ENCODE results near the gene TEX51.

Gene TEX51

DNA sequence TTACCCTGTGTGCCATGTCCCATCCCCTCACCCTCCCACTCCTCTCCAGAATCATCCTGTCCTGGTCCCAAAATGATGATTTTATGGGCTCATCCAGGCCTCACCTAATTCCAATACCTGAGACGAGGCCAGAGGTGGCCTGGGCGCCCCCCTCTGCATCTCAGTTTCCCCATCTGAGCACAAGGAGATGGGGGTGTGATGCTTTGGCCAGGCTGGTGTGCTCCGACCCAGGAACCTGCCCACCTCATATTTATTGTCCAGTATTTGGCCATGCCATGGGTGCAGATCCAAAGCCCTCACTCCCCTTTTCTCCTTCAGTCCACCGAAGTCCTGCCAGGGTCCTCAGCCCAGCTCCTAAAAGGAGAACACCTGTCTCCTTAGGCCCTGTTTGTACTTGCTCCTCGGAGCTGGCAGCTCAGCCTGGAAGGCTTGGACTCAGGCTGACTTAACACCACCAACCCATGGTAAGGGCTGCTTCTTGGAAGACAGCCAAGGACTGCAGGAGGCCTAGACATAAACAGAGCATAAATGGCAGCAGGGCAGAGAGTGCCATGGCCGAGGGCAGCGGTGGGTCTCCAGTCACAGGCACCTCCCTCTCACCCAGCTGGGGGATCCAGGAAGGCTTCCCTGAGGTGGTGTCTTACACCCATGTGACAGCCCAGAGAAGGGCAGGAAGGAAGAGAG lies 3.6 kb downstream of the TEX51 start:
- no peak for DNase-seq (ENCODE audit: low read depth in 1 of 2, low spot score in 1 of 2)
- Histone ChIP-seq H3K4me3 (replicated peaks; ENCODE audit: insufficient read depth, low read length) (no peak overlapping the region), H3K27me3 (ENCODE audit: insufficient read depth, poor library complexity, severe bottlenecking) (no peaks in the 10 kb centered on the region), H3K27ac (replicated peaks) (no peak overlapping the region)
- TF ChIP-seq GABPA (IDR thresholded peaks at IDR 0.05; ENCODE audit: low read depth) (no peak), SPI1 (IDR thresholded peaks at IDR 0.05; ENCODE audit: borderline replicate concordance, low read depth) (no peak), POLR2AphosphoS5 (IDR thresholded peaks at IDR 0.05; ENCODE audit: low read depth) (no peak)
- TF ChIP-seq, protein P1, sequence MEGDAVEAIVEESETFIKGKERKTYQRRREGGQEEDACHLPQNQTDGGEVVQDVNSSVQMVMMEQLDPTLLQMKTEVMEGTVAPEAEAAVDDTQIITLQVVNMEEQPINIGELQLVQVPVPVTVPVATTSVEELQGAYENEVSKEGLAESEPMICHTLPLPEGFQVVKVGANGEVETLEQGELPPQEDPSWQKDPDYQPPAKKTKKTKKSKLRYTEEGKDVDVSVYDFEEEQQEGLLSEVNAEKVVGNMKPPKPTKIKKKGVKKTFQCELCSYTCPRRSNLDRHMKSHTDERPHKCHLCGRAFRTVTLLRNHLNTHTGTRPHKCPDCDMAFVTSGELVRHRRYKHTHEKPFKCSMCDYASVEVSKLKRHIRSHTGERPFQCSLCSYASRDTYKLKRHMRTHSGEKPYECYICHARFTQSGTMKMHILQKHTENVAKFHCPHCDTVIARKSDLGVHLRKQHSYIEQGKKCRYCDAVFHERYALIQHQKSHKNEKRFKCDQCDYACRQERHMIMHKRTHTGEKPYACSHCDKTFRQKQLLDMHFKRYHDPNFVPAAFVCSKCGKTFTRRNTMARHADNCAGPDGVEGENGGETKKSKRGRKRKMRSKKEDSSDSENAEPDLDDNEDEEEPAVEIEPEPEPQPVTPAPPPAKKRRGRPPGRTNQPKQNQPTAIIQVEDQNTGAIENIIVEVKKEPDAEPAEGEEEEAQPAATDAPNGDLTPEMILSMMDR (IDR thresholded peaks at IDR 0.05; ENCODE audit: insufficient read depth, low read length): no peak
- TF ChIP-seq, protein P2, sequence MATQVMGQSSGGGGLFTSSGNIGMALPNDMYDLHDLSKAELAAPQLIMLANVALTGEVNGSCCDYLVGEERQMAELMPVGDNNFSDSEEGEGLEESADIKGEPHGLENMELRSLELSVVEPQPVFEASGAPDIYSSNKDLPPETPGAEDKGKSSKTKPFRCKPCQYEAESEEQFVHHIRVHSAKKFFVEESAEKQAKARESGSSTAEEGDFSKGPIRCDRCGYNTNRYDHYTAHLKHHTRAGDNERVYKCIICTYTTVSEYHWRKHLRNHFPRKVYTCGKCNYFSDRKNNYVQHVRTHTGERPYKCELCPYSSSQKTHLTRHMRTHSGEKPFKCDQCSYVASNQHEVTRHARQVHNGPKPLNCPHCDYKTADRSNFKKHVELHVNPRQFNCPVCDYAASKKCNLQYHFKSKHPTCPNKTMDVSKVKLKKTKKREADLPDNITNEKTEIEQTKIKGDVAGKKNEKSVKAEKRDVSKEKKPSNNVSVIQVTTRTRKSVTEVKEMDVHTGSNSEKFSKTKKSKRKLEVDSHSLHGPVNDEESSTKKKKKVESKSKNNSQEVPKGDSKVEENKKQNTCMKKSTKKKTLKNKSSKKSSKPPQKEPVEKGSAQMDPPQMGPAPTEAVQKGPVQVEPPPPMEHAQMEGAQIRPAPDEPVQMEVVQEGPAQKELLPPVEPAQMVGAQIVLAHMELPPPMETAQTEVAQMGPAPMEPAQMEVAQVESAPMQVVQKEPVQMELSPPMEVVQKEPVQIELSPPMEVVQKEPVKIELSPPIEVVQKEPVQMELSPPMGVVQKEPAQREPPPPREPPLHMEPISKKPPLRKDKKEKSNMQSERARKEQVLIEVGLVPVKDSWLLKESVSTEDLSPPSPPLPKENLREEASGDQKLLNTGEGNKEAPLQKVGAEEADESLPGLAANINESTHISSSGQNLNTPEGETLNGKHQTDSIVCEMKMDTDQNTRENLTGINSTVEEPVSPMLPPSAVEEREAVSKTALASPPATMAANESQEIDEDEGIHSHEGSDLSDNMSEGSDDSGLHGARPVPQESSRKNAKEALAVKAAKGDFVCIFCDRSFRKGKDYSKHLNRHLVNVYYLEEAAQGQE (IDR thresholded peaks at IDR 0.05; ENCODE audit: insufficient replicate concordance, low read depth): no peak

DNA sequence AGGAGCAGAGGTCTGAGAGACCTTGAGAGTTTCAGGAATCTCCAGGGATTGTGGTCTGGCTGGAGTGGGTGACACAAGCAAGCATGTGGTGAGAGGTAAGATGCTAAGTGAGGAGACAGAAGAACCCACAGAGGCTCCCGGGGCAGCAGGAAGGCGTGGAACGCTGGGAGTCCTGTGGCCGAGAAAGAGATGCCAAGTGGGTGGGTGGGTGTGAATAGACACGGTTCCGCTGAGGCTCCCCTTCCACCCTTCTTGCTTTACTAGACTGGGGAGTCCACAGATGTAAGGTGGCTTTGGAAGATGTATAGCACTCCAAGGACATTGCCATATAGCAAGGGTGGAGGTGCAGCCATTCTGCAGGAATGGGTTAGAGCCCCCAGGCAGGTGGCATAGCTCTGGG lies 4.2 kb downstream of the TEX51 start:
- Histone ChIP-seq H3K4me3 (replicated peaks; ENCODE audit: insufficient read depth, low read length) (no peak overlapping the region), H3K27me3 (ENCODE audit: insufficient read depth, poor library complexity, severe bottlenecking) (no peaks in the 10 kb centered on the region), H3K27ac (replicated peaks) (no peak overlapping the region)
- DNase-seq (ENCODE audit: low read depth in 1 of 2, low spot score in 1 of 2): no peak
- no peak for TF ChIP-seq GABPA (IDR thresholded peaks at IDR 0.05; ENCODE audit: low read depth)
- TF ChIP-seq, protein P1 (IDR thresholded peaks at IDR 0.05; ENCODE audit: insufficient read depth, low read length): no peak
- TF ChIP-seq POLR2AphosphoS5 (IDR thresholded peaks at IDR 0.05; ENCODE audit: low read depth): no peak
- TF ChIP-seq, protein P2 (IDR thresholded peaks at IDR 0.05; ENCODE audit: insufficient replicate concordance, low read depth): no peak
- no peak for TF ChIP-seq SPI1 (IDR thresholded peaks at IDR 0.05; ENCODE audit: borderline replicate concordance, low read depth)

DNA sequence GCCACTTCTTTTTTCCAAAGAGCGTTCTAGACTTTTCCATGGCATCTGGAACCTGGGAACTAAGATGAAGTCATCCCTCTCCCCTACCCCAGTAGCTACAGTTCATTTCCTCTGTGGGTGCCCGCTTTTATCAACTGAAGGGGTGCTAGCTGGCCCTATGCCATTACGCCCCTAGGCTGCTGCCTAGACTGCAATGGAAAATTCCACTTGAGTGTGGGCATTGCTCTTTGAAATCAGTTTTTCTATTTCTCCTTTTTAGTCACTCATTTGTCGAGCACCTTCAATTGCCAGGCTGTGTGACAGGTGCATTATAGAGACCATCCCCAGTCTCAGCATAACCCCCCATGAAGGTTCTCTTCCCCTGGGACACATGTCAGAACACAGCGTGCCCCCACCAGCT lies 7.3 kb downstream of the TEX51 start:
- no peak overlapping the region for H3K4me3 ChIP-seq (replicated peaks; ENCODE audit: insufficient read depth, low read length)
- H3K27me3 ChIP-seq (ENCODE audit: insufficient read depth, poor library complexity, severe bottlenecking): no peaks in the 10 kb centered on the region
- TF ChIP-seq GABPA (IDR thresholded peaks at IDR 0.05; ENCODE audit: low read depth) (no peak), SPI1 (IDR thresholded peaks at IDR 0.05; ENCODE audit: borderline replicate concordance, low read depth) (no peak), POLR2AphosphoS5 (IDR thresholded peaks at IDR 0.05; ENCODE audit: low read depth) (no peak)
- TF ChIP-seq, protein P1 (IDR thresholded peaks at IDR 0.05; ENCODE audit: insufficient read depth, low read length): no peak
- TF ChIP-seq, protein P2 (IDR thresholded peaks at IDR 0.05; ENCODE audit: insufficient replicate concordance, low read depth): no peak
- no peak overlapping the region for H3K27ac ChIP-seq (replicated peaks)
- DNase-seq (ENCODE audit: low read depth in 1 of 2, low spot score in 1 of 2): no peak

All from HL-60 (cell line).